Endothelial cell of umbilical vein (primary cell): Measurements from ENCODE around the gene ZNF681. TPM values are rescaled to one million over a fixed set of nuclear protein-coding genes. Genes with fewer than 3 reads are reported as not detected.

ENCODE experiments used
- BruUV-seq: library from RNA; stranded (reverse); fragments of 400-500 nt; replicated peaks from 2 replicates; lab custom pipeline; 2021; lab: Mats Ljungman, UMichigan
- CTCF ChIA-PET: fragments of 300-600, 350-600 bp; sonication (Branson Sonifier 250); formaldehyde crosslinking; loops from one replicate; lab custom pipeline; 2021; ENCODE audit warnings: antibody characterized with exemption, inconsistent platforms; lab: Charles Lee
- POLR2A ChIA-PET: fragments of 300-600, 350-600 bp; sonication (Branson Sonifier 250); formaldehyde crosslinking; loops from one replicate; lab custom pipeline; 2021; ENCODE audit warnings: antibody characterized with exemption, inconsistent platforms; lab: Charles Lee
- DNase-seq: peaks from one replicate; pipeline ENCODE4 v3.0.0-alpha.2; 2011; ENCODE audit warnings: low read depth, low spot score
- FAIRE-seq: peaks from 2 replicates; lab custom pipeline; 2011; peaks lifted over from hg19 to GRCh38; lab: Jason Lieb, UNC
- H2AFZ ChIP-seq: 2 replicates; pipeline ENCODE4 v1.6.0; 2012; ENCODE audit warnings: low read depth, low read length, control low read depth, inconsistent platforms
- H3K27ac ChIP-seq: 2 replicates; pipeline ENCODE4 v1.5.1; 2011; ENCODE audit warnings: low read depth, mild to moderate bottlenecking, control low read depth, low read length, moderate library complexity; ENCODE audit not compliant: insufficient read depth
- H3K27me3 ChIP-seq, 2 experiments: 2 replicates each; pipeline versions ENCODE4 v1.6.0 to v1.6.1; 2011; ENCODE audit warnings: low read length in 2 of 2, mixed read lengths in 1 of 2; ENCODE audit not compliant: control insufficient read depth in 2 of 2, insufficient read depth in 2 of 2
- H3K36me3 ChIP-seq, 2 experiments: 2 replicates in 1 of 2; 3 replicates in 1 of 2; pipeline ENCODE4 v1.5.1; 2011; ENCODE audit warnings: low read length in 2 of 2, mild to moderate bottlenecking in 1 of 2, moderate library complexity in 1 of 2; ENCODE audit not compliant: control insufficient read depth in 2 of 2, insufficient read depth in 2 of 2; ENCODE audit errors: extremely low read depth in 1 of 2
- H3K4me1 ChIP-seq: 3 replicates; pipeline ENCODE4 v1.5.1; 2011; ENCODE audit warnings: mild to moderate bottlenecking, low read length; ENCODE audit not compliant: control insufficient read depth, insufficient read depth; ENCODE audit errors: extremely low read depth
- H3K4me2 ChIP-seq: 2 replicates; pipeline ENCODE4 v1.6.1; 2011; ENCODE audit warnings: low read length, control low read depth, mixed read lengths; ENCODE audit not compliant: insufficient read depth
- H3K4me3 ChIP-seq, 3 experiments: fragments of 200-600 bp in 1 of 3; sonication (generic), shearing (Covaris generic) in 1 of 3; replicated peaks in 1 of 3; 2 replicates each; pipeline ENCODE4 v1.5.1; 2011 to 2016; ENCODE audit warnings: control low read depth in 3 of 3, low read length in 3 of 3, mild to moderate bottlenecking in 2 of 3, inconsistent platforms in 1 of 3, low read depth in 1 of 3, moderate library complexity in 1 of 3; ENCODE audit not compliant: insufficient read depth in 1 of 3
- H3K79me2 ChIP-seq: 2 replicates; pipeline ENCODE4 v1.6.0; 2012; ENCODE audit warnings: low read length, inconsistent platforms; ENCODE audit not compliant: control insufficient read depth, insufficient read depth
- H3K9ac ChIP-seq: replicated peaks from 2 replicates; pipeline ENCODE3; 2011; ENCODE audit warnings: low read length, control low read depth; ENCODE audit not compliant: insufficient read depth; ENCODE audit errors: extremely low read depth
- H3K9me1 ChIP-seq: replicated peaks from 3 replicates; pipeline ENCODE4 v1.6.0; 2011; ENCODE audit warnings: mild to moderate bottlenecking, low read length; ENCODE audit not compliant: control insufficient read depth, insufficient read depth; ENCODE audit errors: extremely low read depth
- H3K9me3 ChIP-seq: replicated peaks from 2 replicates; pipeline ENCODE4 v1.5.1; 2012; ENCODE audit warnings: low read length, inconsistent platforms; ENCODE audit not compliant: control insufficient read depth, insufficient read depth
- H4K20me1 ChIP-seq: replicated peaks from 2 replicates; pipeline ENCODE3; 2011; ENCODE audit warnings: mild to moderate bottlenecking, low read length; ENCODE audit not compliant: control insufficient read depth, insufficient read depth; ENCODE audit errors: extremely low read depth
- EZH2 ChIP-seq: IDR thresholded peaks from 2 replicates; pipeline ENCODE4 v1.6.1; 2012; ENCODE audit warnings: borderline replicate concordance, low read depth, mild to moderate bottlenecking, moderate library complexity, low read length, inconsistent platforms; ENCODE audit not compliant: severe bottlenecking
- FOS ChIP-seq: IDR thresholded peaks from 2 replicates; pipeline ENCODE4 v1.6.1; 2011; ENCODE audit warnings: mild to moderate bottlenecking, low read length, moderate library complexity, borderline replicate concordance; ENCODE audit not compliant: insufficient read depth
- GATA2 ChIP-seq: IDR thresholded peaks from 2 replicates; pipeline ENCODE4 v1.7.0; 2011; ENCODE audit warnings: low read depth, mild to moderate bottlenecking, moderate library complexity, mixed read lengths, low read length; ENCODE audit not compliant: insufficient read length, insufficient read depth
- JUN ChIP-seq: IDR thresholded peaks from 2 replicates; pipeline ENCODE4 v1.6.1; 2011; ENCODE audit warnings: borderline replicate concordance, low read depth; ENCODE audit not compliant: insufficient read length, insufficient read depth
- MYC ChIP-seq: IDR thresholded peaks from one replicate; pipeline ENCODE4 v1.6.1; 2011; ENCODE audit warnings: mild to moderate bottlenecking, low read depth, low read length
- POLR2A ChIP-seq: IDR thresholded peaks from 2 replicates; pipeline ENCODE4 v1.6.1; 2012; ENCODE audit warnings: low read depth, mild to moderate bottlenecking, control low read depth, low read length
- POLR2AphosphoS5 ChIP-seq: IDR thresholded peaks from 2 replicates; pipeline ENCODE4 v1.6.1; 2012; ENCODE audit warnings: low read depth, mild to moderate bottlenecking, control low read depth, low read length, moderate library complexity; ENCODE audit not compliant: insufficient read depth
- dilution Hi-C: fragments of 300-500 bp; cut with MboI; formaldehyde crosslinking; loops from one replicate; pipeline ENCODE4 v1.15.0; 2019; ENCODE audit warnings: low sequenced_read_pairs; ENCODE audit not compliant: extremely low pct_ligation_motif_present
- intact Hi-C: fragments of 100-400 bp; cut with micrococcal nuclease; formaldehyde crosslinking; loops from one replicate; pipeline ENCODE4 v1.10.0; 2022
- polyA plus RNA-seq, 4 experiments: library from polyadenylated mRNA; depleted of rRNA in 3 of 4; stranded (reverse) in 3 of 4; unstranded in 1 of 4; fragments of >200 nt; gene quantifications; 2 replicates each; pipeline versions ENCODE4 v1.2.1 to v1.2.3, GENCODE V29; 2011 to 2012; ENCODE audit warnings: missing spikeins in 1 of 4
- total RNA-seq: library from RNA; stranded (reverse); gene quantifications from 2 replicates; pipeline ENCODE4 v1.2.3, GENCODE V29; 2021
- TF ChIP-seq, protein P1 (sequence below), 2 donors: IDR thresholded peaks; 1 replicate in 1 of 2; 2 replicates in 1 of 2; pipeline ENCODE4 v1.5.1; 2011; ENCODE audit warnings: low read length in 2 of 2, mild to moderate bottlenecking in 2 of 2, moderate library complexity in 2 of 2, control low read depth in 1 of 2, inconsistent platforms in 1 of 2, low read depth in 1 of 2; ENCODE audit not compliant: insufficient read depth in 1 of 2; ENCODE audit errors: extremely low read depth in 1 of 2
- TF ChIP-seq, protein P2 (sequence below): IDR thresholded peaks from 2 replicates; pipeline ENCODE4 v1.6.1; 2011; ENCODE audit not compliant: insufficient read depth, insufficient read length

Gene ZNF681
- total and polyA plus RNA-seq, 2 donors (not counting 3 experiments of a cell fraction or from before 2014, with no cell fraction given) = 0.07 to 1.9 TPM

DNA sequence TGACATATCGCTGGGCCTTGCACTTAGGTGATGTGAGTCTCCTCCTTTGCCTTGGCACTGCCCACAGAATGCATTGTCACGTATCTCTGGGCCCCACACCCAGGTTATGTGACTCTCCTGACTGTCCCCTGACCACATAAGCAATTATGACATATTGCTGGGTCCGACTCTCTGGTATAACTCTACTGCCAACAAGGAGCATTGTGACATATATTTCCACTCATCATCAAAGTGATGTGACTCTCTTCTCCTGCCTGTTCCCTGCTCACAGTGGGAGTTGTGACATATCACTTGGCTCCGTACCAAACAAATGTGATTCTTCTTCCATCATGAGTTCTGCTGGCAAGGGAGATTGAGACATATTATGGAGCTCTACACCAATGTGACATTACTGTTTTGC, 15.4 kb upstream of the ZNF681 start:
- Histone ChIP-seq H3K4me3 (no peak overlapping the region), H3K9ac (no peak overlapping the region), H3K27ac (no peak overlapping the region), H2AFZ (no peak overlapping the region), H3K36me3 (no peaks in the 10 kb centered on the region), H3K9me1 (no peaks in the 10 kb centered on the region), H3K79me2 (no peaks in the 10 kb centered on the region), H4K20me1 (no peaks in the 10 kb centered on the region), H3K9me3 (peaks cover 2% of the 10 kb centered on the region), H3K27me3 (no peaks in the 10 kb centered on the region), H3K4me2 (no peak overlapping the region), H3K4me1 (no peaks in the 10 kb centered on the region)
- DNase-seq (no peak), FAIRE-seq (no peak)
- BruUV-seq = no TSS peak
- no peak for TF ChIP-seq JUN
- TF ChIP-seq EZH2 = no peak
- TF ChIP-seq, protein P1, sequence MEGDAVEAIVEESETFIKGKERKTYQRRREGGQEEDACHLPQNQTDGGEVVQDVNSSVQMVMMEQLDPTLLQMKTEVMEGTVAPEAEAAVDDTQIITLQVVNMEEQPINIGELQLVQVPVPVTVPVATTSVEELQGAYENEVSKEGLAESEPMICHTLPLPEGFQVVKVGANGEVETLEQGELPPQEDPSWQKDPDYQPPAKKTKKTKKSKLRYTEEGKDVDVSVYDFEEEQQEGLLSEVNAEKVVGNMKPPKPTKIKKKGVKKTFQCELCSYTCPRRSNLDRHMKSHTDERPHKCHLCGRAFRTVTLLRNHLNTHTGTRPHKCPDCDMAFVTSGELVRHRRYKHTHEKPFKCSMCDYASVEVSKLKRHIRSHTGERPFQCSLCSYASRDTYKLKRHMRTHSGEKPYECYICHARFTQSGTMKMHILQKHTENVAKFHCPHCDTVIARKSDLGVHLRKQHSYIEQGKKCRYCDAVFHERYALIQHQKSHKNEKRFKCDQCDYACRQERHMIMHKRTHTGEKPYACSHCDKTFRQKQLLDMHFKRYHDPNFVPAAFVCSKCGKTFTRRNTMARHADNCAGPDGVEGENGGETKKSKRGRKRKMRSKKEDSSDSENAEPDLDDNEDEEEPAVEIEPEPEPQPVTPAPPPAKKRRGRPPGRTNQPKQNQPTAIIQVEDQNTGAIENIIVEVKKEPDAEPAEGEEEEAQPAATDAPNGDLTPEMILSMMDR (IDR thresholded peaks at IDR 0.05; ENCODE audit: extremely low read depth in 1 of 2, insufficient read depth in 1 of 2, low read depth in 1 of 2, low read length in 2 of 2) = no peak
- no peak for TF ChIP-seq POLR2A
- no peak for TF ChIP-seq GATA2
- TF ChIP-seq, protein P2, sequence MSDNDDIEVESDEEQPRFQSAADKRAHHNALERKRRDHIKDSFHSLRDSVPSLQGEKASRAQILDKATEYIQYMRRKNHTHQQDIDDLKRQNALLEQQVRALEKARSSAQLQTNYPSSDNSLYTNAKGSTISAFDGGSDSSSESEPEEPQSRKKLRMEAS = no peak
- no peak for TF ChIP-seq MYC
- no peak for TF ChIP-seq FOS
- TF ChIP-seq POLR2AphosphoS5 = no peak
- CTCF ChIA-PET = no interaction called here
- dilution Hi-C loops = no loop called here
- POLR2A ChIA-PET = no interaction called here
- intact Hi-C loops = no loop called here
